Activated CD4-positive, alpha-beta T cell treated with anti-CD3 and anti-CD28 coated beads, Interleukin-2, amount 50 U/mL, for 4 hours (primary cell): ENCODE measurements around the gene SLC12A3.
"Not testable (repeated sequence)": the region's sequence is repeated elsewhere in the genome, so short reads cannot be mapped to it uniquely, and the experiment has no call there.

Experiments used
- DNase-seq, 2 experiments: peaks; one replicate each; pipeline ENCODE4 v3.0.0-alpha.2; 2020

Gene SLC12A3

DNA sequence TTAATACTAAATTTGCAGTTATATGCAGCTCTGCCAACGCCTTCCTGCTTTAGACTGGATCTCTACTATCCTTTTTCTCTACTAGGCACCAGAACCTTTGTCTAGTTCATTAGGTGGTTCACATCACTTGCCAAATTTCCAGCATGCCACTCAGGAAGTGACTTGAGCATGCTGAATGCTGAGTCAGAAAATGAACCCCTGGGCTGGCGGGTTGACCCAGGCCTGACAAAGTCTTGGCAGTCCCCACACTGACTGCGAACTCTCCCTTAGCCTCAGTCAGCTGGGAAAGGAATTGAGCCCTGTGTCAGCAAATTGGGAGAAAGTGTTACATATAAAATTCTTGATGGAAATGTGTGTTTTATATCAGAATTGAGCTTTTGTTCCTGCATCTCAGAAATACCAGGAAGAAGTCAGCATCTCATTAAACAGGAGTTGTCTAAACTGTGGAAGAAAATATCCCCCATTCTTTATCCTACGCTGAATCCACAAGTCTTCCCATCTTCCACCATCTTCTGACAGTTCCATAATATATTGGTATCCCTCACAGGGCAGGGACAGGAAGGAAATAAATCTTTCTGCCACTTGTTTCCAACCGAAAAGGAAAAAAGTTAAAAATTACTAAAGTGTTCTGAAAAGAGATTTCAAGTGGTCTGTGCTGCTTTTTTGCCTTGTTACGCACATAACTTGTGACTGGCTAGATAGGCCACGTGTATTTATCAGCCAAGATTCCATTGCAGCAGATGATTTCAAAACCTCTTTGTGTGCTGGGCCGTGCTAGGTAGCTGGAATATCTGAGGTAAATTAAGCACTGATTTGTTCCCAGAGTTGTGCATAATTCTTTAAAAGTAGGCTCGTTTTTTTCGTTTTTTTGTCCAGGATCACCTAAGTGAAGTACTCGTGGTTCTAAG lies 16.7 kb upstream of the SLC12A3 start:
- DNase-seq, result no peak

DNA sequence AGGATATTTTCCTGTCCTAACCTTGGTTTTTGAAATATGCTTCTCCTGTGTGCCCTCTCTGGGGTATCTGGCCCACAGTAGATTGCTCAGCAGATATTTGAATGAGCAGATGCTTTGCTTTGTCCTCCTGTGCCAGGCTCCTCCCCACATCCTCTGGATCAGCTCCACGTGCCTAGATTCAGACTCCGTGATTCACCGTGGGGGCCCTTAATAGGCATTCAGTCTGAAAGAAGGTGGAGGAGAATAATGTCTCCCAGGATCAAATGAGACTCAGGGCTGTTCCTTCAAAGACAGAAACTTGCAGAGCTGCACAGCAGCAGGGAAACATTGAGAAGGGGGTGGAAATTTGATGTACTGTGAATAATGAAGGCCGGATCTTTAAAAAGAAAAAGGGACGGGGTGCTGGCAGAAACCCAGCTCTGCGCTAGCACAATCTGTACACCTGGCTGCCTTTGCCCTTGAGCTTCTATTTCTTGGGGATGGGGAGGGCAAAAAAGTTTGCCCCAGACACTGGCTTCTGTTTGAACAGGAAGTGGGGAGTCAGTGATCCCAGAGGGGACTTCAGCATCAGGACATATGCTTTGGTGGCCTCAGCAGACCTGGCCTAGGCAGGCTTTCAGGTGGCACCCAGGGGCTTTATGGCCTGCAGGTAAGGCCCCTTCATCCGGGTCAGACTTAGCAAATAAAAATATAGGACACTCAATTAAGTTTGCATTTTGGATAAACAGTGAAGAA lies 15.9 kb upstream of the SLC12A3 start:
- DNase-seq, result no peak

DNA sequence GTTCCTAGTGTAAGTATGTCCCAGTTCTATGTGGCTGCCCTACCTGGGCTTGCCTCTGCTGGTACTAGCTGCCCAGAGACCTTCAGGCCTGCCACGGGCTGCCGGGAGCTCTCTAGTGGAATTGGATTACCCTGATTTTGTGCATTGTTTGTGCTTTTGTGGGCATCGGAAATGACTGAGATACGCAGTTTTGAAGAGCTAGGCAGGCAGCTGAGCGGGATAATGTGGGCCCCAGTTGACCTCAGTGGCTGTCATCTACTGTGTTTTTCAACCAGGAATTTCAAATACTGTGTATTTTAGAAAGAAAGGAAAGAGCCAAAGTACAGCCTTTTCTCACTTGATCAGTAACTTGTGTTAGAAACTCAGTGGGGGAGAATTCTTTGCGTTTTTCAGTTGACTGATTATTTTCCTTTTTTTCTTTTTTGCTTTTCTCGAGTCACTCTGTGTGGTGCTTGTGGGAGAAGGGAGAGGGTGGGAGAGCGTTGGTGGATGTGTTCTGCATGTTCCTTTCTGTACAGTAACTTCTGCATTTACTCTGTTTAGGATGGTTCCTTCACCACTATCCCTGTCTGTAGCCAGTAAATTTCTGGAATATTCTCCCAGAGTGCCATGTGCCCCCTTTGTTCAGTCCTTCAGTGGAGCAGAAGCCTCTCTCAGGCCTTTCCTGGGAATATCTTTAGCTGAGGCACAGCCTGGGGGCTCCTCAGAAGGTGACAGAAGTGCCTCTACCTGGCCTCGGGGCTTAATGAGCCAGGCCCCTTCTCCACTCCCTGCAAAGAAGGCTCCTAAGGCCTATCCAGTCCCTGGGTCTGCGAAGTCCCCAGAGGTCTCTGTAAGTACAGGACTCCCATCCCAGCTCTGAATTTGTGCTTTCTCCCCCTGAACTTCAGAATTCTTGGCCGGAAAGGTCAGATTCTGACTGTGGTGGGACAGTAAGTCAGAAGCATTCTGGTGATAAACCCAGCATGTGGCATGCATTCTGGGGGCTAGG lies 15.0 kb upstream of the SLC12A3 start:
- no peak for DNase-seq

DNA sequence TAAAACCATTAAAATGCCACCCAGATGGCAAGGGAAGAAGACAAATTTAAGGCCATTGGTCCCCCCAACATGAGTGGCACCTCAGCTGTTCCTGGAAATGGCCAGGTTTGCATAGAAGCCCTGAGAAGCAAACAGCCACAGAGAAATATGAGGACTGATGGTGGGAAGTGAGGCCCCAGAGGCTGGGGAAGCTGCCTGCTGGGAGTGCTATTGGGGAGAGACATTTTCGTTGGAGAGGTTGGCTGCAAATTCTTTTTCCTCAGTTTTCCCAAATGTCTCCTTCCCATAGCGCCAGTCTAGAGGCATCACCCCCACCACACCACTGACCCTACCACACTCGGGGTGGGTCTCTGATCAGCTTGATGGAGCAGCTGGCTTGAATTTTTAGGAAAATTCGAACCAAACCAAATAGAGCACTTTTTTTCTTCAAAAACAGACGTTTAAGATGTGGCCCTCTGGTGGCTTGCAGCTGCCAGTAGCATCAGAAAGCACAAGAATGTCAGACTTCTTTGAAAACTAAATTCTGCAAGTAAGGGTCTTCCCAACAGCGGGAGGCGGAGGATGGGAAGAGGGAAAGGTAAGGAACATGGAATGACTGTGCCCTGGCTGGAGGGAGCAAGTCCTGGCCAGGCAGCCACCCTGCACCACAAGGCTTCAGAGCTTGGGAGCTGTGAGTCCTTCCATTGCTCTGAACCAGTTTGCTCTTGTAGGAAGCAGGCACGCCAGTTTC lies 13.2 kb upstream of the SLC12A3 start:
- DNase-seq, result no peak

DNA sequence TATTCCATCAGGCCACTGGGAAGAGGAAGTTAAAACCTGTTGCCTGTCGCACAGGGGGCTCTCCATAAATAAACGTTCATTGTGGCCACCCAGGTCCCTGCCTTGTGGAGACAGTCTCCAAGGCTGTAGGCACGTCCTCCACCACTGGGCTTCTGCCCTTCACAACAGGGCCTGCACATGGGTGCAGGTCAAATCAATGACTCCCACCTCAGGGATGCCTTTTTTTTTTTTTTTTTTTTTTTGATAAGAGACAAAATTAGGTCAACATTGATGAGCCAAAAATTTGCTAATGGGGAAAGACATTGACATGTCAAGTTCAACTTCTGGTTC lies 12.6 kb upstream of the SLC12A3 start:
- DNase-seq, result no peak

DNA sequence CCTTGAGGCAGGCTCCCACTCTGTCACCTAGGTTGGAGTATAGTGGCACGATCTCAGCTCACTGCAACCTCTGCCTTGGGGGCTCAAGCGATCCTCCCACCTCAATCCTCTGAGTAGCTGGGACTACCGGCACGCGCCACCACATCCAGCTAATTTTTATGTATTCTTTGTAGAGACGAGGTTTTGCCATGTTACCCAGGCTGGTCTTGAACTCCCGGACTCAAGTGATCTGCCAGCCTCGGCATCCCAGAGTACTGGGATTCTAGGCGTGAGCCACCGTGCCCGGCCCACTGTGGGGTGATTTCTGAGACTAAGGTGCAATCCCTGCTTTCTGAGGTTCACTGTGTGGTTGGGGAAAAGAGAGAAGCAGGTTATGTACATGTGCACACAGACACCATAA lies 12.0 kb upstream of the SLC12A3 start:
- no peak for DNase-seq

DNA sequence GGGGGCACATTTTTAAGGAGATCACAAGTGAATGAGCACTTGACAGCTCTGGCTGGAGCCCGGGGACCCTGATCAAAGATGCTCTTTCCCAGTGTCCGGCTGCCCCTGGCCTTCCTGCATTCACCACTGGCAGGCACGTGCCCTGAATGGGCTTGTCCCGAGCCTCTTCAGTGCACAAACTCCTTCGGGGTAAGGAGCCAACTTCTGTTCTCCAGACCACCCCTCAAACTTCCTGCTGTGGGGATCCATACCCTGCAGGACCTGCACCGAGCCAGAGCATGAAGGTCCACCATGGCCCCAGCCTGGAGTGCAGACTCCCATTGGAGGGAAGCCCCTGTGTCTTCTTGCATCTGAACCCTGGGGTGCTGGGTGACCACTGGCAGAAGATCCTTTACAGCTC lies 9.8 kb upstream of the SLC12A3 start:
- DNase-seq, result no peak

DNA sequence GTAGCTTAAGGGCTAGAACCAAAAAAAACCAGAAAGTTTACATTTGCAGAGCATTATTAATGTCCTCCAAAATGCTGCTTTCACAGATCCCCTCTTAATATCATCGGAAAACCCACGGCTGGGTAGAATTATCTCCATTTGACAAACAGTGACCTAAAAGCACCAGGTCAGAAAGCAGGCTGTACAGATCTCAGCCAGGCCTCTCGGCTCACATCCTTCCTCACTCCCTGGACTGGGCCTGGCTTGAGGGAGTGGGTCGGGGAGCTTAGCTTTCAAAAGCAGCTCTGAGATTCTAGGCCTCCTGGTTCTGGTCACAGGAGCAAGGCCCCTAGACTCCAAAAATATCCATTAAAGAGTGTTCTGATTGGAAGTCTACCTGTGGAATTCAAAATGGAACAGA lies 9.1 kb upstream of the SLC12A3 start:
- DNase-seq, result no peak

DNA sequence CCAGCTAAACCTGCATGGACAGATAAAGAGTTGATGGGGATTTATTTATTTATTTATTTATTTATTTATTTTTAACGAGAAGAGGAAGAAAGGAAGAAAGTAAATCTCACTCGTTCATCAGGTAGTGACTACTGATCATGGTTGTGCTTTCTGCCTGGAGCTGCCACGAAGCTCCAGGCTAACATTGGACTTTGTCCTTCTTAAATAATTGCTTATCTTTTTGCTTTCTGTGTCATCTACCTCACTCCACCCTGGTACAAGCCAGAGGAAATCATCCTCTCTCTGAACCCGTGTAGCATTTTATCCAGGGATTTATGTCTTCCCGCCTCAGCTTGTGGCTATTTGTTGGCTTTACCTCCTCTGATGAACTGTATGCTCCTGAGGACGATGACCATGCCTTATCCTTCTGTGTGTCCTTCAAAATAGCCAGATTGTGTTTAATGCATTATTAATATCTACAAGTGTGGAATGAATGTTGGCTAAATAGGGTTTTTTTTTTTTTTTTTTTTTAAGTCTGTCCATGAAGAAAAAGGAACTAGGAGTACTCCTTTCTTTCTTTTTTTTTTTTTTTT lies 8.0 kb upstream of the SLC12A3 start:
- DNase-seq, result no peak

DNA sequence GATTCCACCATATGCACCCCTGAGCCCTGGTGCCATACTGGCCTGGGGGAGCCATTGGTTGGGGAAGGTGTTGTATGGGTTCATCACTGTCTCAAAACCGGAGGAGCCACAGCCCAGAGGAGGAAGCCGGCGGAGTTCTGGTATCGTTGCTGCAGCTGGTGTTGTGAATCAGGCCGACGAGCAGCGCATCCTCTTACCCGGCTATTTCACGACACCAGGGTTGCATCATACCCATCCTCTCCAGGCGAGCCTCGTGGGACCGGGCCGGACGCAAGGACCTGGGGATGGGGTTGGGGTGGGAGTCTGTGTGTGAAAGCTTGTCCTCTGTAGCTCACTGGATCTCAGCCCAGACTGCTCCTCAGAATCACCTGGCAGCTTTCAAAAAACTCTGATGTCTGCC lies 6.6 kb upstream of the SLC12A3 start:
- DNase-seq, result no peak

DNA sequence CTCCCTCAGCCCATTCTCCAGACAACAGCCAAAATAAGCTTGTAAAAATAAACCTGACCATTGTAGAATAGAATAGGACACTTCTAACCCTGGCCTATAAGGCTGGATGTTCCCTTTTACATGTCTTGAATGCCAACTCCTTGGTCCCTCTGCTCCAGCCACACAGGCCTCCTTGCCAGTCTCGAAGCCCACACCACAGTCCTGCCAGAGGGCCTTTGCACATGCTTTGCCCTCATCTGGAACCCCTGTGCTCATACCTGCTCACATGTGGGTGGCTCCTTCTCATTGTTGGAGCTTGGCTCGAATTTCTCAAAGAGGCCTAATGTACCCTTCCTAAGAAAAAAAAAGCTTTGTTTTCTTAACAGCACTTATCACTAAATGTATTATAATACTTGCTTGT lies 5.4 kb upstream of the SLC12A3 start:
- no peak for DNase-seq

DNA sequence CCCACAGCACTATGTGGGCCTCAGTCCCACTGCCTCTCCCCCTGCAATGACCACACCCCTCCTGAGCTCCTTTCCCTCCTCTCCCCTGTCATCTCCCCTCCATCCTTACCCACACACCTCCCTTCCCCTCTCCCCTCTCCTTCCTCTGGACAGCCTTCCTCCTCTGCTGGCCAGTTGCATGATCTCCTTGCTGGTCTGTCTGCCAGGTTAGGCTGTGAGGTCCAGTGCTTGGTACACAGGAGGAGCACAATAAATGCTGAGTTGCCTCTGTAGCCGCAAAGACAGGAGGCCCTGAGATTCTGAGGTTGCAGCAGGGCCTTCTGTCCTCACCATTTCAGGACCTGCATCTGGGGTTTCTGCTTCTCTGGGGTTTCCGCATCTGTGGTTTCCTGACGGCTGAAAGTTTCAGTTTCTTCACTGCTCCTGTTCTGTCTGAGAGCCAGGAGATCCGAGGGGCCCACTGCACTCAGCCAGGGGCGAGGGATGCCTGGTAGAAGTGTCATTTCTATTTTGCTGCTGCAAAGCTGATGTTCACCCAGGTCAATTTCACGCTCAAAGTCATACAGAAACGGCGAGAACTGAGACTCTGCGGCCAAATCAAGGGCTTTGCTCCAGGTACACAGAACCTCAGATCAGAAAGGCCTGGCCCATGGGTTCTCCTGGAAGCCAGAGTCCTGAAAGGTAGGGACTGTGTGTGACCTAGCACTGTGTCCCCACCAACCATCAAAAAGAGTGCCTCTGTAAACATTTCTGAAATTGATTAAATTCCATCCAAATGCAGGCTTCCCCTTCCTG lies 4.6 kb upstream of the SLC12A3 start:
- peak; percentile 28 to 36 for DNase-seq

DNA sequence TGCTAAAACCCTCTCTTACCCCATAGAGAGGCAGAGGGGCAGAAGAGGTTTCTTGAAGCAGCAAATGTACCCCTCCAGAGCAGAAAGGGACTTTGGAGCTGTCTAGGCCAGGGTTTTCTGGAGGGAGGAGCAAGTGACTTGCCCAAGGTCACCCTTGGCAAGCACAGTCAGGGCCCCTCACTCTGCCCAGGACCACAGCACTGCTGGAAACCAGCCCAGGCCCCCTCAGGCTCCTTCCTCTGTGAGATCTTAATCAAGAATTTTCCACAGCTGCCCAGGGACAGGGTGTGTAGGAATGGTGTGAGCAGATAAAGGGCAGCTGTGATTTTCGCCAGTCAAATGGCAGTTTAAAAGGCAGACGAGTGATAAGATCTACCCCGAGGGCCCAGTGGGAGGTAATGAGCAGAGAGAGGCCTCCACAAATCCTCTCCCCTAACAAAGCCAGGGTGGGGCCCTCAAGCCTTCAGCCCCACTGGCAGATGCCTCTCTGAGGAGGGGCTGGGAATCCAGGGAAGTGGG lies 3.9 kb upstream of the SLC12A3 start:
- no peak for DNase-seq

DNA sequence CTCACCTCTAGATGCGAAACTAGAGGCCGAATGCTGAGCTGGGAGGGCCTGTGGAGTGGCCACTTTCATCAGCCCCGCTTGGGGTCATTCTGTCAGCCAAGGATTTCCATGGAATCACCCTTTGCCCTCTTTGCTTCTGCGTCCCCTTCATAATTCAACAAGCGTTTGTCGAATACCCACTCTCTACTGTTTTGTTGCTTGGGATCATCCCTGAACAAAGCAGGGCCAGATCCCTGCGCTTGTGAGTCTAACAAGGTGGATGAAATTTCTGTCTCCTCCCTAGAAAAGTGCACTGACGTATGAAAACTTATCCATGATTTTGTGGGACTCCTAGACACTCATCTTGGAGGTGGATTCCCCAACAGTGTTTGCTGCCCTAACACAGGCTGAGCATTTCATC lies 3.3 kb upstream of the SLC12A3 start:
- no peak for DNase-seq

DNA sequence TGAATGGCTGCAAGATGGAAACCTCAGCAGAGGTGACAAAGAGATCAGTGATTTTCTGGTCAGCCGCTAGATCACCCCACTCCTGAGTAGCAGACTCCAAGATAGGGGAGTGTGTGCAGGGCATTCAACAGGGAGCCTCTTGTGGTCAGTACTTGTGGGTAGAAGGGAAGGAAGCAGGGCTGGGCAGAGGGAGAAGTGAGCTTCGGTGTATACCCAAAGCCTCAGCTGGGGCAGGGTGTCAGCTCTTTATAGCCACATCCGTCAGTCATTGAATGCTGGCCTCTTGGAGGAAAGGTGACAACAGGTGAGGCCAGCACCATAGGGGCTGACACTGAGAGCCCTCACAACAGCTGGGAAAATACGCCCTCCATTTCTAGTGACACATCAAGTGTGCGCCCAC lies 2.2 kb upstream of the SLC12A3 start:
- no peak for DNase-seq

DNA sequence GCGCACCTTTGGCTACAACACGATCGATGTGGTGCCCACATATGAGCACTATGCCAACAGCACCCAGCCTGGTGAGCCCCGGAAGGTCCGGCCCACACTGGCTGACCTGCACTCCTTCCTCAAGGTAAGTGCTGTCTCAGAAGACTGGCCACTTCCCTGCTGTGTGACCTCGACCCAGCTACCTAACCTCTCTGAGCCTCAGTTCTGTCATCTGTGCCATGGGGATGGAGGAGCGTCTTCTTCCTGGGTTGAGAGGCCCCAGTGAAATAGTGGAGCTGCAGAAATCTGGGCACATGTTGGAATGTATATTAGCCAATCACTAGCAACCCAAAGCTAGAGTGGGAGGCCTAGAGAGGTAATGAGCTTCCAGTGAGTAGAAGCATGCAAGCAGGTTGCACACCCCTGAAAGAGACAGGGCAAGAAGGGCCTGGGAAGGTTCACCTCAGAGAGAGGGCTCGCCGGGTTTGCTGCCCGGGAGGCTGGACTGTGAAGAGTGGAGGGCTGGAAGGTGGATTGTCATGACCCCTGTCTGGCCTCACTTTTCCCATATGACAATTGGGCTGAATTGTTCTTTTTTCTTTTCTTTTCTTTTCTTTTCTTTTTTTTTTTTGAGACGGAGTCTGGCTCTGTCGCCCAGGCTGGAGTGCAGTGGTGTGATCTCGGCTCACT lies 521 bp downstream of the SLC12A3 start:
- DNase-seq, result no peak

DNA sequence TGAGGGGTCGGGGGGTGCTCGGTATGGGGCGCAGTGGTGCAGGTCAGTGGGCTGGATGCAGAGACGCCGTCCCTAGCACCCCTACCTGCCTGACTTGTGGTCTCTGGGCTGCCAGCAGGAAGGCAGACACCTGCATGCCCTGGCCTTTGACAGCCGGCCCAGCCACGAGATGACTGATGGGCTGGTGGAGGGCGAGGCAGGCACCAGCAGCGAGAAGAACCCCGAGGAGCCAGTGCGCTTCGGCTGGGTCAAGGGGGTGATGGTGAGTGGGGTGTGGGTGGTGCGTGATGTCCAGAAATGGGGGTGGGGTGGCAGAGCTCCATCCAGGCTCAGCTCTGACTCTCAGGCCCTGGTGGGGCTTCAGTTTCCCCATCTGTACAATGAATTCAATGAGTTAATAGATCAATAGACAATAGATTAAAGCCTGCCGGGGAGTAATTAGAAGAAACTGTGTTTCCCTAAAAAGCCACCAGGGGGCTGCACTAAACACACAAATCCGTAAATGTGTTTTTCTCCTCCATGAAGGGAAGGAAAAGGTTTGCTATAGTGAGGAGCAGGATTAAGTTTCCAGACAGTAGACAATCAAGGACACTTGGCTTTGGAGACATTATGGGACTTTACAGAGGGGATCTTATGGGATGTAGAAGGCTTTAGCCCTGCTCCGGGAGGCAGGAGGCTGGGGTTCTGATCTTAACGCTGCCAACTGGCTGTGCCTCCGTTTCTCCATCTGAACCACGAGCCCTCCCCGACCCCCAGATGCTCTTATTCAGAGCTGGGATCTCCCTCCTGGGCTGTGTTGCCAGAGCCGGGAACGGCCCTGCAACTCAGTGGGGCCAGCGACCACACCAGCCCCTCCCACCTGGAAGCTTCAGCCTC lies 2.2 kb downstream of the SLC12A3 start:
- DNase-seq, result peak; percentile 24 to 26

DNA sequence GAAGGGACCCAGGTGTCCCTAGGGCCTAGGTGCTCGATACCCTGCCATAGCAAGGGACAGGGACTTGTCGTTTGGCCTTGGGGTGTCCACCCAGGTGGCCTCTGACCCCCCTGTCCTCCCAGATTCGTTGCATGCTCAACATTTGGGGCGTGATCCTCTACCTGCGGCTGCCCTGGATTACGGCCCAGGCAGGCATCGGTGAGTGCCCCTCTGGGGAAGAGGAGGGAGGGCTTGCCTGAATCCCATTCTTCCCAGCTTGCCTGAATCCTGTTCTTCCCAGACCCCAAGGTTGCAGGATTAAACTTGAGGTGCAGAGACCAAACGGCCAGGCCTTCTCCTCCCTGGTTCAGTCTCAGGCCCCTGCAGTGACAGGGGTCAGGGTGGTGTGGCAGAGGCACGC lies 3.2 kb downstream of the SLC12A3 start:
- DNase-seq, result no peak

DNA sequence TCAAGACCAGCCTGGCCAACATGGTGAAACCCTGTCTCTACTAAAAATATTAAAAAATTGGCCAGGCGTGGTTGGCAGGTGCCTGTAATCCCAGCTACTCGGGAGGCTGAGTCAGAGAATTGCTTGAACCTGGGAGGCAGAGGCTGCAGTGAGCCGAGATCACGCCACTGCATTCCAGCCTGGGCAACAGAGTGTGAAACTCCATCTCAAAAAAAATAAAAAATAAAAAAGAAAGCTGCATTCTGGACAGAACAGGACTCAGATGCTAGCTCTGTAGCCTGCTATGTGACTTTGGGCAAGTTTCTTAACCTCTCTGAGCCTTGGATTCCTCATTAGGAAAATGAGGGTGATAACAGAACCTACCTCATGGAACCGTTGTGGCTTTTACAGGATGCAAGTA lies 3.8 kb downstream of the SLC12A3 start:
- DNase-seq, result not testable (repeated sequence)
